Activated B cell treated with CpG ODN at 0.5 μM for 24 hours (primary cell): ENCODE data around the gene LIPI. TPM values are rescaled to one million over a fixed set of nuclear protein-coding genes. Genes with fewer than 3 reads are reported as not detected.

Experiments used
- ATAC-seq: fragments of 200-7000 bp; cut with Tn5 transposase; one replicate; pipeline ENCODE4 v1.10.0; 2021; ENCODE audit warnings: low read depth, mild to moderate bottlenecking, moderate library complexity
- CTCF ChIA-PET: fragments of 350-600 bp; sonication (Branson Sonifier 250); formaldehyde crosslinking; loops from one replicate; lab custom pipeline; 2021; ENCODE audit warnings: antibody characterized with exemption; lab: Charles Lee
- POLR2A ChIA-PET: fragments of 350-600 bp; sonication (Branson Sonifier 250); formaldehyde crosslinking; loops from one replicate; lab custom pipeline; 2021; ENCODE audit warnings: antibody characterized with exemption; lab: Charles Lee
- DNase-seq: peaks from one replicate; pipeline ENCODE4 v3.0.0; 2022
- H3K27ac Mint-ChIP-seq: one replicate; pipeline ENCODE4 v1.8.0; 2020; ENCODE audit warnings: mixed read lengths
- H3K27me3 Mint-ChIP-seq: one replicate; pipeline ENCODE4 v1.8.0; 2021; ENCODE audit warnings: mixed read lengths
- H3K36me3 Mint-ChIP-seq: one replicate; pipeline ENCODE4 v1.8.0; 2021; ENCODE audit warnings: low read depth, mixed read lengths
- H3K4me1 Mint-ChIP-seq: one replicate; pipeline ENCODE4 v1.8.0; 2021; ENCODE audit warnings: mixed read lengths
- H3K4me3 Mint-ChIP-seq: one replicate; pipeline ENCODE4 v1.8.0; 2020; ENCODE audit warnings: mild to moderate bottlenecking, mixed read lengths
- H3K9me3 Mint-ChIP-seq: one replicate; pipeline ENCODE4 v1.8.0; 2020; ENCODE audit warnings: mixed read lengths
- CTCF ChIP-seq: fragments of 200-600 bp; IDR thresholded peaks from one replicate; pipeline ENCODE4 v1.8.0; 2022; ENCODE audit warnings: antibody characterized with exemption, mild to moderate bottlenecking
- intact Hi-C: fragments of 100-400 bp; cut with micrococcal nuclease; formaldehyde crosslinking; loops from one replicate; pipeline ENCODE4 v1.15.1; 2024
- total RNA-seq: library from RNA; stranded (reverse); gene quantifications from 2 replicates; pipeline ENCODE4 v1.2.3, GENCODE V29; 2022

LIPI gene
- total RNA-seq, 1 donor from 2014 or later, result not detected

DNA sequence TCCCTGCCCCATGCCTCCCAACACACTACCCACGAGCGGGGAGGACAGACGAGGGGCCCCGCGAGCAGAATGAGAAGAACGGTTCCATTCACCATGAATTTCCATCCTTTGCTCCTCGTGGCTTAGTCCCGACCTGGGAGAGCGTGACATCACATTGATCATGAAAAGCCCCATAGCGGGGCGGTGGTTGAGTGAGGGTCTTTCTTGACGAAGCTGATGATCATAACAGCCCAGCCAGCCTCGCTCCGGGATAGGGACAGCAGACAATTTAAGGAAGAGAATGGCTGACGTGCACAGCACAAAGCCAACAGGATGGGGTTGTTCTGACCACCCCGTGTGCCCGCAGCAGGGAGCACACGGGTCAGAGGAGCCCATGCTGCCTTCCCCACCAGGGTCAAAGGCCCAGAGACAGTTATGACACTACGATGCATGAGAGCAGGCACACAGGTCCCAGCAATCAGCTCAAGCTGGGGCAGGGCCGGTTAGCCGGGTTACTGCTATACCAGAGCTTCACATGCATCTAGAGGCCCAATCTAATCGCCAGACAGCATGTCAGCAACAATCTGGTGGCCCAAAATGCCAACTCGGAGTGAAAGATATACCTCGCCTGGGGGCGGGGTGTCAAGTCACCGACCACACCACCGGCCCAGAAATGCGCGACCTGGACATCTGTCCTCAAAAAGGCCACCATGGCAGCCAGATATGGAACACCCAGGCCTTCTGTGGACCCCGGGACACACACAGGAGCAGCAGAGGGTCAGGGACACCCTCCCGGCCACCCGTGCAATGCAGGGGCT, 135.2 kb downstream of the LIPI start:
- intact Hi-C loops, result no loop called here
- Mint-ChIP-seq H3K4me1 (peaks cover 3% of the 10 kb centered on the region), H3K27me3 (no peaks in the 10 kb centered on the region), H3K36me3 (no peaks in the 10 kb centered on the region), H3K4me3 (no peak overlapping the region), H3K9me3 (peaks cover 8% of the 10 kb centered on the region), H3K27ac (no peak overlapping the region)
- ChIA-PET POLR2A (no interaction called here), CTCF (no interaction called here)
- DNase-seq (no peak), ATAC-seq (no peak)
- TF ChIP-seq CTCF, result no peak

- no peaks in the 10 kb centered on the region for H3K36me3 Mint-ChIP-seq
Measured at GRCh38 chr21:14074177-14074576, 136.6 kb downstream of the LIPI start.

GRCh38 chr21:14073615-14074014, 137.1 kb downstream of the LIPI start:
- H3K27me3 Mint-ChIP-seq, result no peaks in the 10 kb centered on the region
- no peak for TF ChIP-seq CTCF
- no peak overlapping the region for H3K27ac Mint-ChIP-seq
- peaks cover 3% of the 10 kb centered on the region for H3K4me1 Mint-ChIP-seq
- CTCF ChIA-PET, result no interaction called here
- DNase-seq, result no peak
- no peak for ATAC-seq
- H3K4me3 Mint-ChIP-seq, result no peak overlapping the region
- H3K9me3 Mint-ChIP-seq, result peaks cover 8% of the 10 kb centered on the region
- H3K36me3 Mint-ChIP-seq, result no peaks in the 10 kb centered on the region
- POLR2A ChIA-PET, result no interaction called here
- intact Hi-C loops, result no loop called here

More at GRCh38 chr21:14074177-14074576, 136.6 kb downstream of the LIPI start:
- ChIA-PET POLR2A (no interaction called here), CTCF (no interaction called here)
- H3K4me1 Mint-ChIP-seq, result peaks cover 3% of the 10 kb centered on the region
- no peak for DNase-seq
- ATAC-seq, result no peak
- intact Hi-C loops, result no loop called here
- no peak for TF ChIP-seq CTCF
- H3K27me3 Mint-ChIP-seq, result no peaks in the 10 kb centered on the region
- H3K9me3 Mint-ChIP-seq, result peaks cover 8% of the 10 kb centered on the region
- H3K4me3 Mint-ChIP-seq, result no peak overlapping the region
- H3K27ac Mint-ChIP-seq, result no peak overlapping the region

- TF ChIP-seq CTCF, result no peak
- no peaks in the 10 kb centered on the region for H3K27me3 Mint-ChIP-seq
- H3K4me3 Mint-ChIP-seq, result no peak overlapping the region
- no peak overlapping the region for H3K27ac Mint-ChIP-seq
- ChIA-PET POLR2A (no interaction called here), CTCF (no interaction called here)
- DNase-seq (no peak), ATAC-seq (no peak)
- H3K36me3 Mint-ChIP-seq, result no peaks in the 10 kb centered on the region
- peaks cover 3% of the 10 kb centered on the region for H3K4me1 Mint-ChIP-seq
- H3K9me3 Mint-ChIP-seq, result peaks cover 1% of the 10 kb centered on the region
- intact Hi-C loops, result no loop called here
Measured at GRCh38 chr21:14072761-14073535, 137.8 kb downstream of the LIPI start.
